Stimulated activated memory B cell treated with anti-CD40 and anti-IgM and Interleukin-4, amounts not matched to agents 10 μg/mL and 1 μg/mL and 100 μg/mL, for 72 hours (primary cell): Measurements from ENCODE around the gene CD52.
A peak's percentile ranks its signal among the peaks of the same experiment; 100 is the strongest.

Experiments
- ATAC-seq: fragments of 150-1000 bp; cut with Tn5 transposase; 2 replicates; pipeline ENCODE4 v1.10.0; 2021
- H3K27ac Mint-ChIP-seq: one replicate; pipeline ENCODE4 v1.8.0; 2022; ENCODE audit warnings: mild to moderate bottlenecking, mixed read lengths
- H3K27me3 Mint-ChIP-seq: one replicate; pipeline ENCODE4 v1.8.0; 2022; ENCODE audit warnings: mixed read lengths
- H3K36me3 Mint-ChIP-seq: one replicate; pipeline ENCODE4 v1.8.0; 2022; ENCODE audit warnings: mixed read lengths
- H3K4me1 Mint-ChIP-seq: one replicate; pipeline ENCODE4 v1.8.0; 2022; ENCODE audit warnings: mixed read lengths
- H3K4me3 Mint-ChIP-seq: one replicate; pipeline ENCODE4 v1.8.0; 2022; ENCODE audit warnings: mild to moderate bottlenecking, moderate library complexity, mixed read lengths
- H3K9me3 Mint-ChIP-seq: one replicate; pipeline ENCODE4 v1.8.0; 2022; ENCODE audit warnings: mixed read lengths

CD52 gene

GRCh38 chr1:26360807-26361604 is 43.2 kb downstream of the CD52 start:
- H3K27me3 Mint-ChIP-seq, result peaks cover 60% of the 10 kb centered on the region
- H3K36me3 Mint-ChIP-seq, result no peaks in the 10 kb centered on the region

GRCh38 chr1:26361605-26362122 is 43.9 kb downstream of the CD52 start:
- H3K27me3 Mint-ChIP-seq, result peaks cover 58% of the 10 kb centered on the region
- ATAC-seq, result peak; percentile 48
- no peak overlapping the region for H3K4me3 Mint-ChIP-seq
- H3K4me1 Mint-ChIP-seq, result peaks cover 40% of the 10 kb centered on the region
- H3K9me3 Mint-ChIP-seq, result no peaks in the 10 kb centered on the region
- no peak overlapping the region for H3K27ac Mint-ChIP-seq
- H3K36me3 Mint-ChIP-seq, result no peaks in the 10 kb centered on the region

More at GRCh38 chr1:26360807-26361604, 43.2 kb downstream of the CD52 start:
- Mint-ChIP-seq H3K27ac (peak overlapping the region; percentile 20), H3K9me3 (no peaks in the 10 kb centered on the region), H3K4me3 (peak overlapping the region; percentile 63), H3K4me1 (peaks cover 40% of the 10 kb centered on the region)
- ATAC-seq, result no peak

GRCh38 chr1:26362331-26362730 is 44.6 kb downstream of the CD52 start:
- peaks cover 40% of the 10 kb centered on the region for H3K4me1 Mint-ChIP-seq
- no peaks in the 10 kb centered on the region for H3K36me3 Mint-ChIP-seq
- ATAC-seq, result no peak
- H3K4me3 Mint-ChIP-seq, result no peak overlapping the region
- H3K27me3 Mint-ChIP-seq, result peaks cover 64% of the 10 kb centered on the region
- no peak overlapping the region for H3K27ac Mint-ChIP-seq
- H3K9me3 Mint-ChIP-seq, result no peaks in the 10 kb centered on the region

- ATAC-seq, result peak; percentile 87
- Mint-ChIP-seq H3K27ac (no peak overlapping the region), H3K9me3 (no peaks in the 10 kb centered on the region), H3K4me3 (no peak overlapping the region), H3K27me3 (peaks cover 67% of the 10 kb centered on the region), H3K4me1 (peaks cover 40% of the 10 kb centered on the region), H3K36me3 (no peaks in the 10 kb centered on the region)
Observed at GRCh38 chr1:26363549-26364448, 46.0 kb downstream of the CD52 start.

GRCh38 chr1:26364956-26365355 is 47.2 kb downstream of the CD52 start:
- peaks cover 56% of the 10 kb centered on the region for H3K27me3 Mint-ChIP-seq
- H3K4me3 Mint-ChIP-seq, result no peak overlapping the region
- H3K4me1 Mint-ChIP-seq, result peaks cover 32% of the 10 kb centered on the region
- H3K36me3 Mint-ChIP-seq, result no peaks in the 10 kb centered on the region
- ATAC-seq, result no peak
- no peaks in the 10 kb centered on the region for H3K9me3 Mint-ChIP-seq
- no peak overlapping the region for H3K27ac Mint-ChIP-seq

- no peak for ATAC-seq
- Mint-ChIP-seq H3K36me3 (no peaks in the 10 kb centered on the region), H3K27me3 (peaks cover 32% of the 10 kb centered on the region), H3K9me3 (peaks cover 3% of the 10 kb centered on the region), H3K4me3 (no peak overlapping the region), H3K4me1 (peaks cover 9% of the 10 kb centered on the region), H3K27ac (no peak overlapping the region)
Observed at GRCh38 chr1:26367441-26367840, 49.7 kb downstream of the CD52 start.

GRCh38 chr1:26368006-26368405 is 50.2 kb downstream of the CD52 start:
- no peak for ATAC-seq
- Mint-ChIP-seq H3K36me3 (no peaks in the 10 kb centered on the region), H3K9me3 (peaks cover 3% of the 10 kb centered on the region), H3K27me3 (peaks cover 32% of the 10 kb centered on the region), H3K4me3 (no peak overlapping the region), H3K4me1 (peaks cover 9% of the 10 kb centered on the region), H3K27ac (no peak overlapping the region)

GRCh38 chr1:26368486-26368885 is 50.7 kb downstream of the CD52 start:
- H3K4me3 Mint-ChIP-seq, result no peak overlapping the region
- peaks cover 3% of the 10 kb centered on the region for H3K9me3 Mint-ChIP-seq
- H3K27me3 Mint-ChIP-seq, result peaks cover 28% of the 10 kb centered on the region
- ATAC-seq, result no peak
- H3K27ac Mint-ChIP-seq, result no peak overlapping the region
- H3K36me3 Mint-ChIP-seq, result no peaks in the 10 kb centered on the region
- peaks cover 8% of the 10 kb centered on the region for H3K4me1 Mint-ChIP-seq
